Cardiac muscle cell (in vitro differentiated cells and primary cell): ENCODE results near the gene EZH2. TPM values are rescaled to one million over a fixed set of nuclear protein-coding genes. Genes with fewer than 3 reads are reported as not detected.

Experiments
- DNase-seq, 2 donors: peaks; one replicate each; pipeline versions ENCODE4 v3.0.0 to v3.0.0-alpha.2; 2010 to 2017; ENCODE audit warnings: low read depth in 1 of 2, low spot score in 1 of 2
- H3K27ac ChIP-seq: fragments of 200-600 bp; sonication (generic); 2 replicates; pipeline ENCODE4 v1.5.1; 2016
- H3K27me3 ChIP-seq: fragments of 200-600 bp; sonication (generic); 2 replicates; pipeline ENCODE4 v1.6.0; 2016; ENCODE audit warnings: control low read depth
- H3K36me3 ChIP-seq: fragments of 200-600 bp; sonication (generic); 2 replicates; pipeline ENCODE4 v1.5.1; 2016; ENCODE audit warnings: control low read depth
- H3K4me1 ChIP-seq: fragments of 200-600 bp; sonication (generic); 2 replicates; pipeline ENCODE4 v1.8.1; 2017; ENCODE audit warnings: low read depth, mild to moderate bottlenecking, mixed run types
- H3K4me3 ChIP-seq: fragments of 200-600 bp; sonication (generic); 2 replicates; pipeline ENCODE4 v1.5.1; 2016; ENCODE audit warnings: mild to moderate bottlenecking
- H3K9me3 ChIP-seq: fragments of 200-600 bp; sonication (generic); 2 replicates; pipeline ENCODE4 v1.5.1; 2017; ENCODE audit warnings: low read depth, mild to moderate bottlenecking, control low read depth
- polyA plus RNA-seq: library from polyadenylated mRNA; unstranded; fragments of >200 nt; fragmentation: Nextera tagmentation; extraction: Ambion mirVana; gene quantifications from 2 replicates; pipeline ENCODE4 v1.2.1, GENCODE V29; 2016
- total RNA-seq: library from RNA; depleted of rRNA; stranded (reverse); fragments of >200 nt; gene quantifications from 2 replicates; pipeline ENCODE4 v1.2.3, GENCODE V29; 2016
- TF ChIP-seq, protein P1 (sequence below): IDR thresholded peaks from 2 replicates; pipeline ENCODE4 v1.5.1; 2012; ENCODE audit warnings: low read depth, mild to moderate bottlenecking, low read length

The EZH2 gene
- total and polyA plus RNA-seq, 2 experiments from 2014 or later = 18.7 to 28.4 TPM

DNA sequence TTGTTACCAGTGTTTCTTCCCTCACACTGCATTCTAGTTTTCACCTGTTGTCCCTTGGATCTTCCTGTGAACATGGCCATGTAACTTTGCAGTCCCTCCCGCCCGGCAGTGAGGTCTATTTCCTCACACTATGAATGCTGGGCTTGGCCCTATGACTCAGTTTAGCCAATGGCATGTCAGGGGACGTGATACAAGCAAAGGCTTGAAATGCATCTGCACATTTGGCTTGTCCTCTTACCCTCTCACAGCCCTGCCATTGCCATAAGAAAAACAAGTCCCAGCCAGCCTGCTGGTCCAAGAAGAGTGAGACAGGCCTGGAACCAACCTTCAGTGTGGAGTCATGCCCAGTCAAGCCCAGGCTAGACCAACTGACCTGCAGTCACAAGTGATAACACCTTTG, 17.1 kb upstream of the EZH2 start:
- Histone ChIP-seq H3K9me3 (no peaks in the 10 kb centered on the region), H3K4me1 (no peaks in the 10 kb centered on the region), H3K27ac (no peak overlapping the region), H3K36me3 (no peaks in the 10 kb centered on the region), H3K27me3 (no peaks in the 10 kb centered on the region), H3K4me3 (no peak overlapping the region)
- DNase-seq = no peak
- TF ChIP-seq, protein P1, sequence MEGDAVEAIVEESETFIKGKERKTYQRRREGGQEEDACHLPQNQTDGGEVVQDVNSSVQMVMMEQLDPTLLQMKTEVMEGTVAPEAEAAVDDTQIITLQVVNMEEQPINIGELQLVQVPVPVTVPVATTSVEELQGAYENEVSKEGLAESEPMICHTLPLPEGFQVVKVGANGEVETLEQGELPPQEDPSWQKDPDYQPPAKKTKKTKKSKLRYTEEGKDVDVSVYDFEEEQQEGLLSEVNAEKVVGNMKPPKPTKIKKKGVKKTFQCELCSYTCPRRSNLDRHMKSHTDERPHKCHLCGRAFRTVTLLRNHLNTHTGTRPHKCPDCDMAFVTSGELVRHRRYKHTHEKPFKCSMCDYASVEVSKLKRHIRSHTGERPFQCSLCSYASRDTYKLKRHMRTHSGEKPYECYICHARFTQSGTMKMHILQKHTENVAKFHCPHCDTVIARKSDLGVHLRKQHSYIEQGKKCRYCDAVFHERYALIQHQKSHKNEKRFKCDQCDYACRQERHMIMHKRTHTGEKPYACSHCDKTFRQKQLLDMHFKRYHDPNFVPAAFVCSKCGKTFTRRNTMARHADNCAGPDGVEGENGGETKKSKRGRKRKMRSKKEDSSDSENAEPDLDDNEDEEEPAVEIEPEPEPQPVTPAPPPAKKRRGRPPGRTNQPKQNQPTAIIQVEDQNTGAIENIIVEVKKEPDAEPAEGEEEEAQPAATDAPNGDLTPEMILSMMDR = no peak

DNA sequence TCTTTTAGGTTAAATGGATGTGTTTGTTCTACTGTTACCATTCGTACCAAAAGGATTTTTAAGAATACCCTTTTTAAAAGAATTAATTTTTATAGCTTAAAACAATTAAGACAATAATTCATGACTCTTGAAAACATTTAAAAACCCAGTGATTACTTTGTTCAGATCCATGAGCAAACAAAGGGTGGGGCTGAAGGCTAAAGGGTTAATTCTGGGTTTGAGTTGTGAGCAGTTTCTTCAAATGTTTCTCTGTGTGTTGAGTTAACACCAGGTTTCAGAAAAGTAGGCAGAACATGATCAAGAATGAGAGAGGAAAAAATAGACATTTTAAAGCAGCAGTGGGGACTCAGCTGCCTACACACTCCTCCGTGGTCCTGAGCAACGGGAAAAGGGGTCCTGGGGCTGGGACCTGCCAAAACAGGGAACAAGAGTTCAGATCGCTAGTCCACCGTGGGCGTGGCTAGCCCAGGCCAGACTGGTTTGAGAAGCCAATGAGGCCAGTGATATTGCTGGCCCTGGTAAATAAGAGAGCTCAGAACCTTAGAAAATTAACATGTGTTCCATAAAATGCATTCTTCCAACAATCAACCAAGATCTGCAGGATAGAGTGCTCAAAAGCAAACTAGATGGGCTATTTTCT, 14.9 kb upstream of the EZH2 start:
- no peak for DNase-seq
- H3K9me3 ChIP-seq = no peaks in the 10 kb centered on the region
- H3K27ac ChIP-seq = no peak overlapping the region
- H3K4me3 ChIP-seq = no peak overlapping the region
- H3K4me1 ChIP-seq = peaks cover 4% of the 10 kb centered on the region
- no peaks in the 10 kb centered on the region for H3K36me3 ChIP-seq
- H3K27me3 ChIP-seq = no peaks in the 10 kb centered on the region
- TF ChIP-seq, protein P1 = no peak

DNA sequence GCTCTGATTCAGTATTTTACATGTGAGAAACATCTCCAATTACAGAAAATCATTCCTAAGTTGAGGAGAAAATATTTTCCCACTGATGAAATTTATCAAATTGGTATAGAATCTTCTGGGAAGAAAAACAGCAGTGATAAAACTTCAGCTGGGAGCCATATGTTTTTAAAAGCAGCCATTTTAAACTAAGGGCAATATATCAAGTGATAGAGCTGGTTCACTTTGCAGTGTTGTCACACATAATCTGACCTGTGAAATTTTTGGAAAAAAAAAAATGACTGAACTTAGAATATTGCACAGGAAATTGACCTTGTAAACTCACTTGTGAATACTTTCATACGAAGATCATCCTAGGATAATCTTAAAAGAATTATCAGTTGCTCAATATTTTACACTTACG, 10.5 kb upstream of the EZH2 start:
- Histone ChIP-seq H3K36me3 (no peaks in the 10 kb centered on the region), H3K27ac (no peak overlapping the region), H3K4me3 (no peak overlapping the region), H3K27me3 (no peaks in the 10 kb centered on the region), H3K4me1 (peaks cover 4% of the 10 kb centered on the region), H3K9me3 (no peaks in the 10 kb centered on the region)
- DNase-seq = no peak
- TF ChIP-seq, protein P1 = no peak

DNA sequence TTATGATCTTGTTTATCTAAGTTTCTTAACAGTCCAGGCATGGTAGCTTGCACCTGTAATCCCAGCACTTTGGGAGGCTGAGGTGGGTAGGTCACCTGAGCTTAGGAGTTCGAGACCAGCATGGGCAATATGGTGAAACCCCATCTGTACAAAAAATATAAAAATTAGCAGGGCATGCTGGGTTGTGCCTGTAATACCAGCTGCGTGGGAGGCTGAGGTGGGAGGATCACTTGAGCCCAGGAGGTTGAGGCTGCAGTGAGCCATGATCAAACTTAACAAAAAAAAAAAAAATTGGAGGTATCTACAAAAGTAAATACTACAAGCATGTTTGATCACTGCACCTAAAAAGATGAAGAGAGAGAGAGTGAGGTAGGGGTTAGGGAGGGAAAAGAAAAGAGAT, 9.0 kb upstream of the EZH2 start:
- TF ChIP-seq, protein P1 = no peak
- H3K27ac ChIP-seq = no peak overlapping the region
- H3K9me3 ChIP-seq = no peaks in the 10 kb centered on the region
- no peaks in the 10 kb centered on the region for H3K27me3 ChIP-seq
- H3K4me3 ChIP-seq = no peak overlapping the region
- peaks cover 4% of the 10 kb centered on the region for H3K4me1 ChIP-seq
- H3K36me3 ChIP-seq = no peaks in the 10 kb centered on the region
- no peak for DNase-seq

DNA sequence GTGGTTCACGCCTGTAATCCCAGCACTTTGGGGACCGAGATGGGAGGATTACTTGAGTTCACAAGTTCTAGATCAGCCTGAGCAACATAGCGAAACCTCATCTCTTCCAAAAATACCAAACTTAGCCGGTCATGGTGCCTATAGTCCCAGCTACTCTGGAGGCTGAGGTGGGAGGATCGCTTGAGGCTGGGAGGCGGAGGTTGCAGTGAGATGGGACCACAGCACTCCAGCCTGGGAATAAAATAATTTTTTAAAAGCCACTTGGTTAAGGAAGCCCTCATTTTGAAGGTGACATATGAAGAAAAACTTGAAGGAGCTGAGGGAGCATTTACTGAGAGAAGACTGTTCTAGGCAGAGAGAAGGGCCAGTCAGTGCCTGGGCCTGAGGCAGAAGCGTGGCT, 4.2 kb upstream of the EZH2 start:
- no peaks in the 10 kb centered on the region for H3K36me3 ChIP-seq
- no peaks in the 10 kb centered on the region for H3K27me3 ChIP-seq
- TF ChIP-seq, protein P1 = no peak
- H3K4me1 ChIP-seq = no peaks in the 10 kb centered on the region
- H3K9me3 ChIP-seq = no peaks in the 10 kb centered on the region
- H3K4me3 ChIP-seq = no peak overlapping the region
- DNase-seq = no peak
- H3K27ac ChIP-seq = no peak overlapping the region

DNA sequence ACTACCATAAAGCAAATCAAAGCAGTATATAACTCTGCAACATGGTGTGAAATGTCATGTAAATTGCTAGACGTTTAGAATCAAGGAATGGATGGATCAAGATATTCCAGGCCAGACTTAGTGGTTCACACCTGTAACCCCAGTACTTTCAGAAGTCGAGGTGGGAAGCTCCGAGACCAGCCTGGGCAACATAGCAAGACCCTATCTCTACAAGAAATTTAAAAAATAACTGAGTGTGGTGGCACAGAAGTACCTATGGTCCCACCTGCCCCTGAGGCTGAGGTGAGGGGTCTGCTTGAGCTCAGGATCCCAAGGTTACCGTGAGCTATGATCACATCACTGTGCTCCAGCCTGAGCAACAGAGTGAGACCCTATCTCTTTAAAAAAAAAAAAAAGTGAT, 2.8 kb upstream of the EZH2 start:
- Histone ChIP-seq H3K4me1 (peaks cover 3% of the 10 kb centered on the region), H3K27ac (no peak overlapping the region), H3K4me3 (no peak overlapping the region), H3K9me3 (no peaks in the 10 kb centered on the region), H3K27me3 (no peaks in the 10 kb centered on the region), H3K36me3 (no peaks in the 10 kb centered on the region)
- DNase-seq = no peak
- TF ChIP-seq, protein P1 = no peak
